IPS DF 6.9 (cell line): ENCODE results near the gene CEP63.

ENCODE experiments used
- DNase-seq: peaks from one replicate; pipeline ENCODE4 v3.0.0-alpha.2; 2013; ENCODE audit warnings: low read depth, low spot score
- H3K27ac ChIP-seq: one replicate; pipeline ENCODE4 v1.5.1; 2013; ENCODE audit warnings: low read length, control low read depth
- H3K27me3 ChIP-seq: 2 replicates; pipeline ENCODE4 v1.6.1; 2013; ENCODE audit warnings: mild to moderate bottlenecking, low read length; ENCODE audit not compliant: control insufficient read depth, insufficient read depth
- H3K36me3 ChIP-seq: 2 replicates; pipeline ENCODE4 v1.6.1; 2013; ENCODE audit warnings: low read length; ENCODE audit not compliant: control insufficient read depth, insufficient read depth
- H3K4me1 ChIP-seq: 2 replicates; pipeline ENCODE4 v1.6.1; 2013; ENCODE audit warnings: low read length; ENCODE audit not compliant: control insufficient read depth, insufficient read depth
- H3K4me3 ChIP-seq: 2 replicates; pipeline ENCODE4 v1.5.1; 2013; ENCODE audit warnings: mild to moderate bottlenecking, low read length
- H3K9me3 ChIP-seq: 2 replicates; pipeline ENCODE4 v1.6.1; 2013; ENCODE audit warnings: low read length, inconsistent platforms; ENCODE audit not compliant: control insufficient read depth, insufficient read depth
- WGBS: extraction: QIAGEN DNeasy Blood & Tissue Kit; methylation state at CpG from one replicate; pipeline ENCODE4 v1.1.7; 2013; ENCODE audit warnings: mixed read lengths, missing lambda C conversion rate; ENCODE audit not compliant: insufficient read length, insufficient coverage; 5-methylcytosine and 5-hydroxymethylcytosine counted together

CEP63 gene

DNA sequence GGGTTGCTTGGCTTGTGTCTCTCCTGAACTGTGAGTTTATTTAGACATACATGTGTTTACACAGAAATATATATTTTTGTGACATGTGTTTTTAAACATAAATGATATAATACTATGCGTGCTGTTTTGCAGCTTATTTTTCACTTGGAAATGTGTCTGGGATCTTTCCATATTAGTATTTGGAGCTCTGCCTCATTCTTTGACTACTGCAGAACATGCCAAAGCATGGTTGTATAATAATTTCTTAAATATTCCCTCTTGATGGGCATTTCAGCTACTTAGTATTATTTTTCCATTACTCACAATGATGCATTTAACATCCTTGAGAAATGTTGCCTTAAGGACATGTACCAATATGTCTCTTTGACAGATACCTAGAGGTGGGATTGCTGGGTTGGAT is 19.5 kb upstream of the CEP63 start:
- Histone ChIP-seq H3K4me1 (peaks cover 5% of the 10 kb centered on the region; the same call in 1 of the 2 replicates), H3K4me3 (no peak overlapping the region), H3K27me3 (no peaks in the 10 kb centered on the region), H3K9me3 (no peaks in the 10 kb centered on the region), H3K27ac (no peak overlapping the region), H3K36me3 (no peaks in the 10 kb centered on the region)
- WGBS, result no CpG with 5 or more reads among the region's 1 CpG
- no peak for DNase-seq

DNA sequence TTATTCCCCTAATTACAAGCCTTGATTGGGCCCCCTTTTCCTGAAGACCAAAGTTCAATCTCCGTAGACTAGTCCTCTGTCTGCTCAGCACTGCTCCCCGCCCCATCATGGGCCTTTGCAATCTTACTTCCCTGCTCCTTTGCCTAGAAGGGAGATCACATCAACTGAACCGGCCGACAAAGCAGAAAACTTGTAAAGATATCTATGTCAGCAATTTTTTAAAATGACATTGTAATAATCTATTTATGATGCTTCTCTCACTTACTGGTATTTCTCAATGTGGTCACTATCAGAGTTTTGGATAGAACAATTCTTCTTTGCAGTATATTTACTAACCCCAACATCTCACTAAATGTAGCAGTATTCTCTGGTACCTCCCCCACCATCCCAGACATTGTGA is 17.3 kb upstream of the CEP63 start:
- Histone ChIP-seq H3K9me3 (no peaks in the 10 kb centered on the region), H3K27me3 (no peaks in the 10 kb centered on the region), H3K4me3 (no peak overlapping the region), H3K36me3 (no peaks in the 10 kb centered on the region), H3K27ac (no peak overlapping the region), H3K4me1 (peaks cover 5% of the 10 kb centered on the region; the same call in 1 of the 2 replicates)
- no CpG with 5 or more reads among the region's 4 CpGs for WGBS
- DNase-seq, result no peak

DNA sequence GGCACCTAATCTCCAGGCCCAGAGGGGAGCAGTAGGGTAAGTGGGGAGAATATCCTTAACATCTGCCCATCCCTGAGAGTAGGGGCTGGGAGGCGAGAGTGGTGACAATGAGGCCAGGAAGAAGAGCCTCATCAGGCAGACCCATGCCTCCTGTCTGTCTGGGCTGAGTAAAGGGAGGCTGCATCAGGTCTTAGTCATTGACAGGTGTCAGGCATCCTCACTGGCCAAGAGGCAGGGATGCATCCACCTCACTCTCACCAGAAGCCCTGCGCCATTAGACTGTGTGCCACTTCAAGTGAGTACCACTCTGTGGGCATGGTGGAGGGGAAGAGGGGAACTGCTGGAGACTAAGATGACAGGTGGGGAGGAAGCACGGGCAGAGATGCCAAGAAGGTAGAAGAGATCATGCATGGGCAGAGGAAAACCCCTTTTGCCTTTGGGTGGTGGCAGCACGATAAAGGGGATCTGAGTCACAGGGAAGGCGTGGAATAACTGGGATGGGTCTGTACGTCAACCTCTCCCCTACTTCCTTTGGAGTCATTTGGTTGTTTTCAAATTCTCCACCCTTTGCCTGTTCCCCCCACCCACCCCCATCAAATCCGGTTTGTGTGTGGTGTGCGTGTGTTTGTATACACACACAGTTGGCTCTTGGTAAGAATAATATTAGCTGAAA is 14.2 kb upstream of the CEP63 start:
- H3K27ac ChIP-seq, result no peak overlapping the region
- no peaks in the 10 kb centered on the region for H3K9me3 ChIP-seq
- no peak for DNase-seq
- peaks cover 2% of the 10 kb centered on the region; the same call in 1 of the 2 replicates for H3K4me1 ChIP-seq
- WGBS, result no CpG with 5 or more reads among the region's 8 CpGs
- no peak overlapping the region for H3K4me3 ChIP-seq
- no peaks in the 10 kb centered on the region for H3K27me3 ChIP-seq
- no peaks in the 10 kb centered on the region for H3K36me3 ChIP-seq

DNA sequence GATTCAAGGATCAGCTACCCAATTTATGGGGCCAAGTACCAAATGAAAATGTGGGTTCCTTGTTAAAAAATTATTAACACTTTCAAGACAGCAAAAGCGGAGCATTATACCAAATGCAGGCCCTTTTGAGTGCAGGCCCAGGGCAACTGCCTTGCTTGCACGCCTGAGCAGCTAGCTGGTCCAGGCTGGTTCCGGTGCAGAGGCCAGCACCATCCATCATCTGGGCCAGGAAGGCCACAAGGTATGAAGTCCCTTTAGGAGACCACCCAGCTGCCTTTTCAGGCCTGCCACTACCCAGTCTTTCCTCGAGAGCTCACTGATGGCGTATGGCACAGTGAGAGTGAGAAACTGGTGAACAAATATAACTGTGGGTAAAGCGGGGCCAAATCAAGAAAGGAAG is 13.0 kb upstream of the CEP63 start:
- H3K27me3 ChIP-seq, result no peaks in the 10 kb centered on the region
- H3K27ac ChIP-seq, result no peak overlapping the region
- DNase-seq, result no peak
- WGBS, result no CpG with 5 or more reads among the region's 6 CpGs
- peaks cover 2% of the 10 kb centered on the region; the same call in 1 of the 2 replicates for H3K4me1 ChIP-seq
- no peaks in the 10 kb centered on the region for H3K9me3 ChIP-seq
- no peak overlapping the region for H3K4me3 ChIP-seq
- peaks cover 2% of the 10 kb centered on the region; the same call in 1 of the 2 replicates for H3K36me3 ChIP-seq

DNA sequence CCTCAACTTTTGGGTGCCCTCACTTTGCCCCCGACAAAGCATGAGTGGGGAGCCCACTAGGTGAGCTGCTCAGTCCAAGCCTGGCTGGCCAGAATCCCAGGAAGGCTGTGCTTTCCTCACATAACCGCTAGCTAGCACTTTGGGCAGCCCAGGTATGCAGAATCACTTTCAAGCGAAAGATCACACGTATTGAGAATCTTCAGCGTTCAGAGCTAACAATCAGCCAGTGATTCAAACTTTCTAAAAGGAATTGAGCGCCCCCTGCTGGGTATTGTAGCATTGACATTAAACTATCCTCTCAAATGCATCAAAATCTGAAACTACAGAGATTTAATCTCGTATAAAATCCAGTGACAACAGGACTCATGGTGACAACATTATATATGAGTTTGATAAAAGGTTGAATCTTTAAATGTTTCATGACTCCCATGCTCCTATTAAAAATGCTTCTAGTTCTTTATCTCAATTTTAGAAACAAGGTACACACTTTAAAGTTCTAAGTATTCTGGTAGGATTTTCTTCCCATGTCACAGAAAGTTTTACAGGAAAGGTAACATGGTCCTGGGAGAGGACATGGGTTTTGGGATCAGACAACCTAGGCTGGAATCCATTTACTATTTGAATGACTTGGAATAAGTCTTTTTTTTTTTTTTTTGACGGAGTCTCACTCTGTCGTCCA is 11.8 kb upstream of the CEP63 start:
- H3K27me3 ChIP-seq, result no peaks in the 10 kb centered on the region

DNA sequence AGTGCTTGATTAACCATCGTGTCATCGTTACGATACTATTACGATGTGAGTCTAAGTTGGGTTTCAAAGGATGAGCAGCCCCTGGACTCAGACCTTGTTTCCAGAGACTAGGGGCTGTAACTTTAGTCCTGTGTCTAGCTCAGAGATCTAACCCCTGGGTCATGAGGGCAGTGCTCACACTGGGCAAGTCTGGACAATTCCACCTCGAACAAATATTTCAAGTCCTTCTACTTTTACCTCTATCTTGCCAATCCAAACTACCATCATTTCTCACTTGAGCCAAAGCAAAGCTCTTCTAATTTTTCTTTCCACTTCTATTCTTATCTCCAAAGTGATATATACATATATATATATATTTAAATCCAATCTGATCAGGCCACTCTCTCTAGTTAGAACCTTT is 10.9 kb upstream of the CEP63 start:
- Histone ChIP-seq H3K36me3 (peaks cover 5% of the 10 kb centered on the region; the same call in 1 of the 2 replicates), H3K9me3 (no peaks in the 10 kb centered on the region), H3K4me1 (peaks cover 2% of the 10 kb centered on the region; the same call in 1 of the 2 replicates), H3K27me3 (no peaks in the 10 kb centered on the region), H3K27ac (no peak overlapping the region), H3K4me3 (no peak overlapping the region)
- no peak for DNase-seq
- WGBS, result no CpG with 5 or more reads among the region's 5 CpGs

More for the DNA sequence above, 11.8 kb upstream of the CEP63 start:
- Histone ChIP-seq H3K4me1 (peaks cover 2% of the 10 kb centered on the region; the same call in 1 of the 2 replicates), H3K9me3 (no peaks in the 10 kb centered on the region), H3K4me3 (no peak overlapping the region), H3K36me3 (peaks cover 5% of the 10 kb centered on the region; the same call in 1 of the 2 replicates), H3K27ac (no peak overlapping the region)
- WGBS, result no CpG with 5 or more reads among the region's 9 CpGs
- DNase-seq, result peak; percentile 61

DNA sequence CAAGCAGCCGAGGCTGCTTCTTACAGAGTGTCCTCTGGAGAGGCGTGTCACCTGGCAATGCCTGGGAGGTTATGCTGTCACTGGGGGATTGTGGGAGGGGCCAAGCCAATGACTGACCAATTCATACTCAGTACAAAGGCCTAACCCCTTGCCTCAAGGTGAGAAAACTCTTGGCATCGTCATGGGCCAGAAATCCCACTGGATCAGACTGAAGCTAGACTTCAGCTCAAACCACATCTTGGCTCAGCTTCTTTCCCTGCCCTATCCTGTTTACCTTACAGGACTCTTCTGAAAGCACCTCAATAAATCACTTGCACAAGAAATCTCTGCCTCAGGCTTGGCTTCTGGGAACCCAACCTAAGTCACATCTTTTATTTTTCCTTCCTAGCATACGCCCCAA is 9.6 kb upstream of the CEP63 start:
- Histone ChIP-seq H3K36me3 (peaks cover 7% of the 10 kb centered on the region; the same call in 1 of the 2 replicates), H3K4me1 (peaks cover 2% of the 10 kb centered on the region; the same call in 1 of the 2 replicates), H3K4me3 (no peak overlapping the region), H3K27ac (no peak overlapping the region), H3K9me3 (no peaks in the 10 kb centered on the region), H3K27me3 (no peaks in the 10 kb centered on the region)
- no peak for DNase-seq
- no CpG with 5 or more reads among the region's 4 CpGs for WGBS

- Histone ChIP-seq H3K27me3 (no peaks in the 10 kb centered on the region), H3K4me1 (peaks cover 2% of the 10 kb centered on the region; the same call in 1 of the 2 replicates), H3K4me3 (no peak overlapping the region), H3K27ac (no peak overlapping the region), H3K36me3 (peaks cover 8% of the 10 kb centered on the region; the same call in 1 of the 2 replicates), H3K9me3 (no peaks in the 10 kb centered on the region)
- DNase-seq, result no peak
- WGBS, result no CpG with 5 or more reads among the region's 6 CpGs
These were observed 8.9 kb upstream of the CEP63 start for GRCh38 chr3:134477002-134477401.

GRCh38 chr3:134477938-134478337 is 7.9 kb upstream of the CEP63 start:
- H3K4me1 ChIP-seq, result peaks cover 2% of the 10 kb centered on the region; the same call in 1 of the 2 replicates
- DNase-seq, result no peak
- no peaks in the 10 kb centered on the region for H3K27me3 ChIP-seq
- H3K9me3 ChIP-seq, result no peaks in the 10 kb centered on the region
- WGBS, result no CpG with 5 or more reads among the region's 2 CpGs
- no peak overlapping the region for H3K27ac ChIP-seq
- H3K4me3 ChIP-seq, result no peak overlapping the region
- H3K36me3 ChIP-seq, result peaks cover 13% of the 10 kb centered on the region; the same call in 1 of the 2 replicates

- no peak for DNase-seq
- H3K9me3 ChIP-seq, result no peaks in the 10 kb centered on the region
- WGBS, result no CpG with 5 or more reads among the region's 3 CpGs
- H3K27ac ChIP-seq, result no peak overlapping the region
- peaks cover 13% of the 10 kb centered on the region; the same call in 1 of the 2 replicates for H3K36me3 ChIP-seq
- no peak overlapping the region for H3K4me3 ChIP-seq
- H3K4me1 ChIP-seq, result peaks cover 3% of the 10 kb centered on the region; the same call in 1 of the 2 replicates
- no peaks in the 10 kb centered on the region for H3K27me3 ChIP-seq
These were observed 5.3 kb upstream of the CEP63 start for GRCh38 chr3:134480546-134480945.
